NB4 (cell line): ENCODE measurements around the gene SLU7.

Experiments used
- DNase-seq: peaks from one replicate; pipeline ENCODE4 v3.0.0; 2010; ENCODE audit warnings: low read depth
- H3K4me3 ChIP-seq: one replicate; pipeline ENCODE4 v1.5.1; 2011; ENCODE audit warnings: mild to moderate bottlenecking, low read depth, low read length, moderate library complexity
- MYC ChIP-seq: IDR thresholded peaks from 2 replicates; pipeline ENCODE4 v1.6.1; 2011; ENCODE audit warnings: low read depth, low read length
- POLR2A ChIP-seq: IDR thresholded peaks from 2 replicates; pipeline ENCODE4 v1.6.1; 2011; ENCODE audit warnings: mild to moderate bottlenecking; ENCODE audit not compliant: insufficient read length; ENCODE audit errors: extremely low read depth
- TF ChIP-seq, protein P1 (sequence below): IDR thresholded peaks from 2 replicates; pipeline ENCODE4 v1.6.1; 2011; ENCODE audit warnings: low read depth, low read length
- TF ChIP-seq, protein P2 (sequence below): IDR thresholded peaks from one replicate; pipeline ENCODE4 v1.5.1; 2012; ENCODE audit warnings: low read depth, low read length

The SLU7 gene

DNA sequence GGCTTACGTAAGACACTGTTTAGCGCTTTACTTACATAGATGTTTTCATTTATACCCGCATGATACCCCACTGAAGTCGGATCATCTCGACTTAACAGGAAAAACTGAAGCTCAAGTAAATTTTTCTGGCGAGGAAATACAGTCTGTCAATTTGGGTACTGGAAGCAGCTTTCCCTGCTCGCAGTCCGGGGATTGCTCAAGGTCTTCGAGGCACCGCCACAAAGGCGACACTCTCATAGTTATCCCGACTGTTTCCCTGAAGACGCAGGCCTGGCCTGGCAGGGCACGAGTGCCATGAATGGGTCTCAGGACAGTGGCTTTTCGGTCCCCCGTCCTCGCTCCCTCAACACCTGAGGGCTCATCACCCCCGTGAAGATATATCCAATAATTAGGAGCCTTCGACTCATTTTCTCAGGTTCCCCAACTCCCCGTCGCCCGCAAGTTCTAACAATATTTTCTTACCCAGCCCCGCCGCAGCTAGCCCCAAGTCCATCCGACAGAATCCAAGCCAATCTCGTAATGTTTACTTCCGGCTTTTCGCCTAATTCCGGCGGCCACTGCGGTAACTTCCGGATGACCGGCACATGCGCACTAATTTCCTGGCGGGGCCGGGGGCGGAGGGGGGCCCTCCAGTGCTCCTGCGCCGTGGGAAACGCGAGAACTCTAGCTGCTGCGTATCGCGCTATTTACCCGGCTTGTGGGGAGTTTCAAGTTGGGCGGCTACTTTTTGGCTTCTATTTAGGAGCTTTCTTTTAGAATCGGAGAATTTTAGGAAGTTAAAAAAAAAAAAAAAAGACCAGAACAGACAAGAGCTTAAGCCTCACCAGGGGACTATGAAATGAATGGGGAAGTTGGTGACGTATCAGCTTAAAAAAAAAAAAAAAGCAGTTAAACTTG is at the start of gene SLU7:
SLU7 (minus strand) TSS at position 521 of the 897 bp plus-strand sequence. CDS start 3,787 bp downstream, outside the sequence.
- peak; percentile 97 for DNase-seq
- TF ChIP-seq, protein P1, sequence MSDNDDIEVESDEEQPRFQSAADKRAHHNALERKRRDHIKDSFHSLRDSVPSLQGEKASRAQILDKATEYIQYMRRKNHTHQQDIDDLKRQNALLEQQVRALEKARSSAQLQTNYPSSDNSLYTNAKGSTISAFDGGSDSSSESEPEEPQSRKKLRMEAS: peak; percentile 24; the same call in 1 of the 2 replicates
- TF ChIP-seq, protein P2, sequence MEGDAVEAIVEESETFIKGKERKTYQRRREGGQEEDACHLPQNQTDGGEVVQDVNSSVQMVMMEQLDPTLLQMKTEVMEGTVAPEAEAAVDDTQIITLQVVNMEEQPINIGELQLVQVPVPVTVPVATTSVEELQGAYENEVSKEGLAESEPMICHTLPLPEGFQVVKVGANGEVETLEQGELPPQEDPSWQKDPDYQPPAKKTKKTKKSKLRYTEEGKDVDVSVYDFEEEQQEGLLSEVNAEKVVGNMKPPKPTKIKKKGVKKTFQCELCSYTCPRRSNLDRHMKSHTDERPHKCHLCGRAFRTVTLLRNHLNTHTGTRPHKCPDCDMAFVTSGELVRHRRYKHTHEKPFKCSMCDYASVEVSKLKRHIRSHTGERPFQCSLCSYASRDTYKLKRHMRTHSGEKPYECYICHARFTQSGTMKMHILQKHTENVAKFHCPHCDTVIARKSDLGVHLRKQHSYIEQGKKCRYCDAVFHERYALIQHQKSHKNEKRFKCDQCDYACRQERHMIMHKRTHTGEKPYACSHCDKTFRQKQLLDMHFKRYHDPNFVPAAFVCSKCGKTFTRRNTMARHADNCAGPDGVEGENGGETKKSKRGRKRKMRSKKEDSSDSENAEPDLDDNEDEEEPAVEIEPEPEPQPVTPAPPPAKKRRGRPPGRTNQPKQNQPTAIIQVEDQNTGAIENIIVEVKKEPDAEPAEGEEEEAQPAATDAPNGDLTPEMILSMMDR: no peak
- TF ChIP-seq POLR2A (peak; percentile 71), MYC (peak; percentile 8)
- peak within 1 kb of the TSS; percentile 94 for H3K4me3 ChIP-seq

DNA sequence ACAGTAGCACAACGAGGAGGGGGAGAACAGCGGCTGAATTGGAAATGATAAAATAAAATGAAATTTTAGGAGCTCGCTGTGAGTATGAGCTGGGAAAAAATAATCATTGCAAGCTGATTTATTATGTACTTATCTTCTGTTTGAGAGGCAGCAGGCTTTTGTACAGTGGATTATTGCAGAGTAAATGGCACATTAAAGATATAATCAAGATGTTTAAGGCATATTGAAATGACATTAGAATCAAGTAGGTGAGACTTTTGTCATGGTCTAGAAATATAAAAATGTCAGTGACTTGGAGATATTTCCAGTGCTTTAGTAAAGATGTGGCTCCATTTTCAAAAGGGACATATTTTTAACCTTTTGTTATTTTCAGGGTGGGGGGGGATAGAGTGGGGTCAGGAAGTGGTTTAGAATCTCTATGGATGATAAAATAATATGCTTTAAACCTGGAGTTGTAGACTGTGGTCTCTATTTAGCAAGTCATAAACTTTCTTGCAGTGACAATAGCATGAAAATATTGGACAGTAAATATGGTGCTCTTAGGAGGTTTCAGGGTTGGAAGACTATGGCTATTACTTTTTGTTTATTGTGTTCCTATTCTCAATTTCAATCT is 49.6 kb upstream of the SLU7 start:
- TF ChIP-seq, protein P2: no peak
- TF ChIP-seq MYC (no peak), POLR2A (no peak)
- TF ChIP-seq, protein P1: no peak
- DNase-seq: no peak
- peak overlapping the region; percentile 84 for H3K4me3 ChIP-seq

DNA sequence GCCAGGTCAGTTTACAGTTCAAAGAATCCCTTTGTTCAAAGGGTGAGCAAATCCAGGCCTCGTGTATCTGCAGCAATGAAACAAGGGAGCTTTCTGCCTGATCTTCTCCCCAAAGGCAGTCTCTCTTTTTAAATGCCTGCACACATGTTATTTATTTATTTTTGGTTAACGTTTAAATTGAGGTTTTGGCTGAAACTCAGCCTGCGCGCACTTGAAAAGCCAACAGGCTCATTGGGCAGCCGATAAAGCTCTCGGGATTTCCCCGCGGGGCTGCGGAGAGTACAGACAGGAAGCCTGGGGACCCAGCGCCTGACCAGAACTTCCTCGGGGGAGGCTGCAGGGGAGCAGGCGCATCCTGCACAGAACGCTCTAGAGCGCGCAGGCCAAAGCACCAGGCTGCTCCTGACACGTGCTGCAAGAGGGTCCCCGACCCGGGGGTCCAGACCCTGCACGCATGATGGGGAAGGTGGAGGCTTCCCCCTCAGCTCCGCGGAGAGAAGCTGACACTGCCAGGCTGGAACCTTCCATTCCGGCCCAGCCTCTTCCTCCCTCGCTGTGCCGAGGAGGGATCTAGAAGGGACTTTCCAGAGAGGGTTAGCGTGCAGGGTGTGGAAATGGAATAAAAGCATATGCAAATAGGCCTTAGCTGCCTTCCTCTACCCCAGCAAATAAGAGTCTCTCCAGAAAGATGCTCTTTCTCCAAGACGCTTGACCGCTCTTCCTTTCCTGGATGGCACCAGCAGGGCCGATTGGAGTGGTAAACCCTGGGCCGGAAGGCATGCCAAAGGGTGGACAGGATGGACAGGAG is 48.9 kb upstream of the SLU7 start:
- DNase-seq: peak; percentile 97
- TF ChIP-seq, protein P2: no peak
- TF ChIP-seq, protein P1: peak; percentile 91
- peak; percentile 68 for TF ChIP-seq POLR2A
- peak; percentile 92 for TF ChIP-seq MYC
- peak overlapping the region; percentile 84 for H3K4me3 ChIP-seq

DNA sequence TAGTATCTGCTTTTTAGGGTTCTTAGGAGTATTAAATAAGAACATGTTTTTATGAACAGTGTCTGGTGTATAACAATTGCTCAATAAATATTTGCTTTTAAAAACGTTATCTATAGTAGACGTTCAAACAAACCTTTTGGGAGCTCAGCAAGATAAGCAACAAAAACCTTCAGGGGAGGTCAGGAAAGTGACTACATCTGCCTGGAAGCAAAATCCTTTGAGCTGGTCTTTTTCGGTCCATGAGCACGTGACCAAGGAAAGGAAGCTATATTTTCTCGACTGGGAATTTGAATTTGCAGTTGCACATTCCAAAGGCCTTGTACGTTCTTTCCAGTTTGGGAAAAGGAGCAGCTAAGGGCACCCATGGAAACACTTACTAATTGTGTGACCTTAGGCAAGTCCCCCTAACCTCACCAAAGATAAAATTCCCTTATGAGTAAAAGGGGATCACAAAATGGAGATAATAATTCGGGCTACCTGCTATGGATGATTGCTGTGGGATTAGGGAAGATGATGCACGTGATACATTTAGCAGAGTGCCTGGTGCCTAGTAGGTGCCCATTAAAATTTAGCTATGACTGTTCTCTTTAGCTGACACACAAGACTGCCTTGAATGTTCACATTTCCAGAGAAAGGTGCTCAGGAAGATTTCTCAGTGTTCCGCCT is 48.1 kb upstream of the SLU7 start:
- peak overlapping the region; percentile 4 for H3K4me3 ChIP-seq
- peak; percentile 19 for DNase-seq
- TF ChIP-seq POLR2A (no peak), MYC (no peak)
- TF ChIP-seq, protein P2: no peak
- TF ChIP-seq, protein P1: peak; percentile 12; the same call in 1 of the 2 replicates

DNA sequence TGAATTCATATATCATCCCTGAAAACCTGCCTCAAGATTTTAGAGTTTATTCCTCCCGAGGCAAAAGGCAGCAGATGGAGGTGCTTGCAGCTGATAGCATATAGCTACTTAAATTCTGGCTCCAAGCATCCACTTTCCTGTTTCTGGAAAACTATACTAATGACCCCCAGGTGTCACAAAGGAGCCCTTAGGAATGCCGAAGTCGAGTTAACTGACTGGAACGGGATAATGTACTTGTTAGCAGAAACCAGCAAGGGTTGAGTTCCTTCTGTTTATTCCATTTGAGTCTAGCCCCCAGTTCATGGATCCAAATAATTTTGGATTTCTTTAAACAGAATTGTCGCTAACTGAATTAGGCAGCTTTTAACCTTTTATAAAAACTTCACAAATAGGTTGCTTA is 47.2 kb upstream of the SLU7 start:
- no peak overlapping the region for H3K4me3 ChIP-seq
- DNase-seq: no peak

More for the DNA sequence above, 47.2 kb upstream of the SLU7 start:
- TF ChIP-seq MYC: no peak
- TF ChIP-seq POLR2A: no peak
- TF ChIP-seq, protein P2: no peak
- TF ChIP-seq, protein P1: no peak
